HG03045 (cell line): Measurements from ENCODE around the gene CILP2.

ENCODE experiments used
- ATAC-seq: cut with Tn5 transposase; IDR thresholded peaks from one replicate; pipeline ENCODE4 v1.9.1; 2021; ENCODE audit warnings: mild to moderate bottlenecking, moderate library complexity; ENCODE audit not compliant: unreplicated experiment

CILP2 gene

GRCh38 chr19:19544257-19544953 lies 6.3 kb downstream of the CILP2 start:
- no peak for ATAC-seq

- ATAC-seq, result no peak
These were observed 7.0 kb downstream of the CILP2 start for GRCh38 chr19:19544954-19545591.

GRCh38 chr19:19545707-19546106 lies 7.6 kb downstream of the CILP2 start:
- ATAC-seq, result no peak

- ATAC-seq, result no peak
These were observed 8.7 kb downstream of the CILP2 start for GRCh38 chr19:19546751-19547162.

GRCh38 chr19:19547674-19548336 lies 9.7 kb downstream of the CILP2 start:
- no peak for ATAC-seq

DNA sequence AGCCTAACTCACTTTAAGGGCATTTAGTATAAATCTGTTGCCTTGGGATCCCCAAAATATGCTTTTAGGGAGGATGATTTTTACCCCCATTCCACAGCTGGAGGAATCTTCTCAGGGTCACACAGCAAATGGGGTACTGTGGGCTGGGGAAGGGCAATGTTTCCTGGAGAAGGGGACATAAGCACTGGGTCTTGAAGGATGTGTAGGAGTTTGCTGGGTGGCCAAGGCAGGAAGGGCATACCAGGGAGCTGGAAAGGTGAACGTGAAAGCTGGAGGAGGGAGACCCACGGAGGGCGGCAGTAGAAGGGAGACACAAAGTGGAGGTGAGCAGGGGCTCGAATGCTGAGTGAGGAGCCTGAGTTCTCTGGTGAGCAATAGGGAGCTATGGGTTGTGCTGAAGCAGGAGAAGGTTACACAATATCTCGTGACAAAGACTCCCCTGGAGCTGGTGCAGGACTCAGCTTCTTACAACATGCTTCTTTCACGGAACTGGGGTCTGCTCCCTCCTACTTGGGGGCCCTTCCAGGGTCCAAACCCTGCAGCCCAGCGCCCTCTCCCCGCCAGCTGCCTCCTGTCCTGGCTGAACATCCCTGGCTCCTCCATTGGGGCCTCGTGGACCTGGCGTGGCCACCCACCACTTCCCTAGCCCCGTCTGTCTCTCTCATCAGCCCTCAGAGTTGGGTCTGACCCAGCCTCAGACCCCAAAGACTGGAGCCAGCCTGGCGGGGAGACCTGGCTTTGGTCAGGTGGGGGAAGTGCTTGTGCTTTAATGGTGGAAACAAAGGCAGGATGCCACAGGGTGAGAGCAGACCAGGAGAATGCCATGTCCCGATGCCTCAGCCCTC lies 11.1 kb downstream of the CILP2 start:
- ATAC-seq, result no peak

DNA sequence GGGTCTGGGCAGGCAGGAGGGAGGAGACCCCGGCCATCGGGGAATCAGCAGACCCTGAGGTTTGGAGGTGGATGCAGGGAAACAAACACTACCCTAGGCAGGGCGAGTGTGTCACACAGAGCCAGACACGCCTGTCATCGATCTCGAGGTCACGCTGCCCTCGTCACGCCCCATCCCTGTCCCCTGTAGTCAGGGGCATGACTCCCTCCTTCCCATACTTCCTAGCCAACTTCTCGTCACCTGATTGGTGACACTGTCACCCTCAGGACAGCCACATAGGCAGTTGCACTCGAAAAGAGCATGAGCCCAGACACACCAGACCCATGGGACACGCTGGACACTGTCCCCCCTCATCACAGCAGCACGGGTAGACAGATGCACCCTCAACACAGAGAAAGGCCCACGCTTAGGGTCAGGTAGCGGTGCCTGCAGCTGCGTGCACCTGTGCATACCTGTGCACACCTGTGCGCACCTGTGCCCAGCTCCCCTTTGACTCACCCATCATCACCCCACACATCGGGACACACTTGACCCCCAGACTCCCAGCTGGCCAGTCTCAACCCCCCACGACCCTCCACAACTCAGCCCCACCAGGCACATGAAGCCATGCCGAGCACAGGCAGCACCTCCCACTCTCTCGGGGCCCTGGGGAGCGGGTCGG lies 11.9 kb downstream of the CILP2 start:
- ATAC-seq, result no peak

DNA sequence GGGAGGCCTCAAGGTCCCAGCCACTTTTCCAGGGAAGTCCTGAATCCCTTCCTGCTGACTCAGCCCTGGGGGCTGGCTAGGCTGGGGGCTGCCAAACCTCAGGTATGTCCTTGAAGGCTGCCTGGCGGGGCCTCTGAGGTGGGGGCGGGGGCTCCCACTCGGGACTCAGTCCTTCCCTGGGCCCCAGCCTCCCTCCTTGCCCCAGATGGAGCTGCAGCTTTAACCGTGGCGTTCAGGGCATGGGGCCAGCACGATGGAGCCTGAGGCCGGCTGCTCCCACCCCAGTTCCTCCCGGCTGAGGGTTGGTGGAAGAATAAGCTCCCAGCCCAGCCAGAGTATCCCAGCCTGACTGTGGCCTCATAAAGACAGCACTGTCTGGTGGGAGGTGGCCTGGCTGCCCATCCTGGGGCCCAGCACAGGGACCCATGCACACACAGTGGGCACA lies 12.4 kb downstream of the CILP2 start:
- no peak for ATAC-seq

GRCh38 chr19:19550972-19551852 lies 13.1 kb downstream of the CILP2 start:
- no peak for ATAC-seq

DNA sequence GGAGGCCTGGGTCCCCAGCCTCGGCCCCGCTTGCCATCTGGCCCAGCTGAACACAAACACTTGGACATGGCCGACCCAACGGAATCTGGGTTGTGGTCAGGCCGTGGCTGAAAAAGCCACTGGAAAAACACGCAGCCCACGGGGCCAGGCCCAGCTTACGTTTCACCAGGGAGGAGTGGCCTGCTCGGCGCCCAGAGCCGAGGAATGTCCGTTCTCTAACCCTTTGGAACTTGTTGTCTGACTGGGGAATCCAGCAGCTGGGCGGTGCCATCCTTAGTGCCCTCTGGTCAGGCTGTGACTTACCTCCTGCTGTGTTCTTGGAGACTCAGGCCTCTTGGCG lies 13.8 kb downstream of the CILP2 start:
- ATAC-seq, result no peak

DNA sequence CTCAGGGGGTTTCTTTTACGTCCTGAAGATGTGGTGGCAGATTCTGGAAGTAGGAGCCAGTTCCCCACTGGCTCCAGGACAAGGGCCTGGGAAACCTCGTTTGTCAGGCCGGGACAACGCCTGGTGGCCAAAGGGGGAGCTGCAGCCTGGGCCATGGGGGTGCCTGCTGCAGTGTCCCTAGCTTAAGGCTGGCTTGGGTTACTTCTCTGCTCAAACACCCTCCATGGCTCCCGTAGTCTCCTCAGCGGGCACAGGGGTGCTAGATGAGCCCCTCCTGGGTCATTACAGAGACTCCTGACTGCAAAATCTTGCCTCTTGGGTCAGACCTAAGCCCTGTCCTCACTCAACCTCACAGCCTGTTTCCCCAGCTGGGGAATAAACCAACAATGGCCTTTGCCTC lies 14.7 kb downstream of the CILP2 start:
- no peak for ATAC-seq

DNA sequence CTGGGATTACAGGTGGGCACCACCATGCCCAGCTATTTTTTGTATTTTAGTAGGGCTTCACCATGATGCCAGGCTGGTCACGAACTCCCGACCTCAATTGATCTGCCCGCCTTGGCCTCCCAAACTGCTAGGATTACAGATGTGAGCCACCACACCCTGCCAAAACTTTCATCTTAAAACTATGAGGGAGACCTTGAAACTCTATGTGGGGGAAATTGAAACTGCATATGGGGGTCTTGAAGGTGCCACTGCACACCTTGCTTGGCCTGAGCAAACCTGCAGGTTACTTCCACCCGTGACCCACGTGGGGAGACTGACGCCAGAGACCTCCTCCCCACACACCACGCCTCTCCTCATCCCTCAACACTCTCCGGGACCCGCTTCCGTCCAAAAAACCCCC lies 15.6 kb downstream of the CILP2 start:
- no peak for ATAC-seq

DNA sequence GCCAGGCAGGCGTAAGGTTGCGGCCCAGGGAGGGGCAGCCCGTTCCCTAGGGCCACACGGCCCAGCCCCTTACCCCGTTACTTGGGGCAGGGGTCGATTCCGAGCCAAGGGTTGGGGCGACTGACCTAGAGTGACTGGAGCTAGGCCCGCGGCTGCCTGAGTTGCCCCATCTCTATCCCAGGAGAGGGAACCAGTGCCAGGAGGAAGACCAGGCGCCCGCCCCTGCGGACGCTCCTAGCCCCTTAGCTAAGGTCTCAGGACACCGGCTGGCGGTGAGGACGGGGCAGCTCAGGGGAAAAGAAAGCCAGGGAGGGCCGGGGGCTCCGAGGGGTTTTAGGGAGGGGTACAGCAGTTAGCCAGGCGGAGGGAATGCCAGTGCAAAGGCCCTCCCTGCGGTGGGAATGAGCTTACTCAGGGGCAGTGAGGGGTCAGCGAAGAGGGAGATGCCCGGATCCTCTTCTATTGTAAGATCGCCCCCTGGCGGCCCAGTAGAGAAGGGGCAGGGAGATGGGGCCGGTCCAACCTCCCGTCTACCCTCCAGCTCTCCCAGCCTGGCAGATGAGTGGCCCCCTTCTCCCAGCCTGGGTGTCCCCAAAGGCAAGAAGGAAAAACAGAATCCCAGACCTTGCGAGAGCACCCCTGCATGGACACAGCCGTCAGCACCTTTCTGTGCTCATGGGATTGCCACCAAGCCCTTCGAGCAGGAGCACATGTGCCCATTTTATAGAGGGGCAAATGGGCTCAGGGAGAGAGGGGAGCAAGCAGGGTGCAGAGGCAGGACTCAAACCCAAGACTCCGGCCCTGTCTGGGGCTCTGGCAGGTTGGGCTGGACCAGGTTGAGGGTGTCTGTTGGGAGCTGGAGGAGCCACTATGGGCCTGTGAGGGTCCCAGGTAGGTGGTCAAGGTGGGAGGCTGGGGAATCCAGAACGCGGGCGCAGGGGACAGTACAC lies 16.3 kb downstream of the CILP2 start:
- ATAC-seq, result no peak

- ATAC-seq, result no peak
These were observed 20.0 kb downstream of the CILP2 start for GRCh38 chr19:19558055-19558454.

DNA sequence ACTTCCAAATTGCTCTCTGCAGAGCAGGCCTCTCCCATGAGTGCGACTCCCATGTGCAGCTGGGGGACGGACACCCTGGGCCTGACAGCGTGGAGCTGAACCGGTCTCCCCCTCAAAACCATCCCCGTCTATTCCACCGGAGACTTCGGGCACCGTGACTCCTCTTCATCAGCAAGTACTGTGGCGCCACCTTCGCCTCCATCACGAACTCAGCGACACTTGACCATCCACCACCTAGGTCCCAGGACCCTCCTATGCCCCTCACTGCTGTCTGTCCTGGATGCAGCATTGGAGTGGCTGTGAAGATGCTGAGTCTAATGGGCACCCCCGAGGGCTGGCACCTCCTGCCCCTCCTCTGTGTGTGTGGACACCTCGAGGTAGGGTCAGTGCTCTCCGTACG lies 20.6 kb downstream of the CILP2 start:
- ATAC-seq, result no peak

DNA sequence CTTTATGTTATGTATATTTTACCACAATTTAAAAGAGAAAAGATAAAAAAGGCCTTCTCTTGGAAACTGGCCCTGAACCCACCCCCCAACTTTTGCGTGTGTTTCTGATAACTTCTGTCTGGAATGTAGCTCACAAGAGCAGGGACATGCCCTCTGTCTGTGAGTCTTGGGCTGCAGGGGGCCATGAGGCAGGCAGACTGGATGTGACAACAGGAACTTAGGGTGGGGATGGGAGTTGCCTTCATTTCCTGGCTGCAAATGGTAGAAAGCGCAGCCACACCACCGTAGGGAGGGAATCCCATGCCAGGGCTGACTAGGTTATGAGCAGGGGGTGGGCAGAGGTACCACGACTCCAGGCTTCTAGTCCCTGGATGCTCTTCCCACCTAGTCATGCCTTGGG lies 21.9 kb downstream of the CILP2 start:
- ATAC-seq, result no peak

- no peak for ATAC-seq
These were observed 24.0 kb downstream of the CILP2 start for GRCh38 chr19:19561946-19562664.

GRCh38 chr19:19562665-19563347 lies 24.7 kb downstream of the CILP2 start:
- ATAC-seq, result no peak
